A549 treated with Hydrocortisone at 1 μM for 4 hours (cell line): ENCODE data around the gene SSTR4. TPM values are rescaled to one million over a fixed set of nuclear protein-coding genes. Genes with fewer than 3 reads are reported as not detected.

Experiments
- total RNA-seq: library from RNA; stranded (reverse); fragments of 200-300 nt; extraction: Qiagen RNA extraction; gene quantifications from 5 replicates; pipeline ENCODE4 v1.2.3, GENCODE V29; 2022

Gene SSTR4
- total RNA-seq = 0.32 to 0.60 TPM (median 0.49 TPM) in 5 replicates

GRCh38 chr20:23034721-23035671, at the start of gene SSTR4:
Gene SSTR4, plus strand, starts transcription at chr20:23035312. Its CDS starts 172 bp downstream, at chr20:23035484.

GRCh38 chr20:23049201-23050075, 14.3 kb downstream of the SSTR4 start, which contains the start of gene THBD:
Gene THBD, minus strand, starts transcription at chr20:23049672. Its CDS starts 168 bp downstream, at chr20:23049504.

GRCh38 chr20:23086056-23086566, 51.0 kb downstream of the SSTR4 start, which contains the start of gene CD93:
Gene CD93, minus strand, starts transcription at chr20:23086324. Its CDS starts 132 bp downstream, at chr20:23086192.

Other genes with a start within 250 kb of the SSTR4 start
- gene THBD, start 14.4 kb downstream of the SSTR4 start, total RNA-seq = 94.1 to 131 TPM (median 126 TPM) in 5 replicates
- not detected in 5 replicates for gene CD93, start 51.0 kb downstream of the SSTR4 start, total RNA-seq